Type B pancreatic cell (in vitro differentiated cells): ENCODE results near the gene MTRF1L. TPM values are rescaled to one million over a fixed set of nuclear protein-coding genes. Genes with fewer than 3 reads are reported as not detected.
A peak's percentile ranks its signal among the peaks of the same experiment; 100 is the strongest.

ENCODE experiments used
- DNase-seq: peaks from one replicate; pipeline ENCODE4 v3.0.0; 2021; ENCODE audit warnings: mixed read lengths; ENCODE audit not compliant: unreplicated experiment; ENCODE audit errors: extremely low spot score
- H3K27ac Mint-ChIP-seq: 2 replicates; pipeline ENCODE4 v1.8.0; 2021; ENCODE audit warnings: mild to moderate bottlenecking, mixed read lengths
- H3K27me3 Mint-ChIP-seq: 2 replicates; pipeline ENCODE4 v1.8.0; 2021; ENCODE audit warnings: mixed read lengths
- H3K36me3 Mint-ChIP-seq: 2 replicates; pipeline ENCODE4 v1.8.0; 2021; ENCODE audit warnings: mixed read lengths
- H3K4me1 Mint-ChIP-seq: one replicate; pipeline ENCODE4 v1.8.0; 2021; ENCODE audit warnings: mixed read lengths; ENCODE audit not compliant: unreplicated experiment
- H3K4me3 Mint-ChIP-seq: 2 replicates; pipeline ENCODE4 v1.8.0; 2021; ENCODE audit warnings: mild to moderate bottlenecking, mixed read lengths
- H3K9me3 Mint-ChIP-seq: 2 replicates; pipeline ENCODE4 v1.8.0; 2021; ENCODE audit warnings: mixed read lengths
- CTCF ChIP-seq: fragments of 200-600 bp; sonication (generic); conservative IDR thresholded peaks from 2 replicates; pipeline ENCODE4 v1.5.0; 2021; ENCODE audit warnings: antibody characterized with exemption, mild to moderate bottlenecking
- total RNA-seq: library from RNA; stranded (reverse); gene quantifications from 2 replicates; pipeline ENCODE4 v1.2.1, GENCODE V29; 2021; ENCODE audit warnings: low replicate concordance

The MTRF1L gene
- total RNA-seq, 1 donor from 2014 or later = 17.3 TPM

DNA sequence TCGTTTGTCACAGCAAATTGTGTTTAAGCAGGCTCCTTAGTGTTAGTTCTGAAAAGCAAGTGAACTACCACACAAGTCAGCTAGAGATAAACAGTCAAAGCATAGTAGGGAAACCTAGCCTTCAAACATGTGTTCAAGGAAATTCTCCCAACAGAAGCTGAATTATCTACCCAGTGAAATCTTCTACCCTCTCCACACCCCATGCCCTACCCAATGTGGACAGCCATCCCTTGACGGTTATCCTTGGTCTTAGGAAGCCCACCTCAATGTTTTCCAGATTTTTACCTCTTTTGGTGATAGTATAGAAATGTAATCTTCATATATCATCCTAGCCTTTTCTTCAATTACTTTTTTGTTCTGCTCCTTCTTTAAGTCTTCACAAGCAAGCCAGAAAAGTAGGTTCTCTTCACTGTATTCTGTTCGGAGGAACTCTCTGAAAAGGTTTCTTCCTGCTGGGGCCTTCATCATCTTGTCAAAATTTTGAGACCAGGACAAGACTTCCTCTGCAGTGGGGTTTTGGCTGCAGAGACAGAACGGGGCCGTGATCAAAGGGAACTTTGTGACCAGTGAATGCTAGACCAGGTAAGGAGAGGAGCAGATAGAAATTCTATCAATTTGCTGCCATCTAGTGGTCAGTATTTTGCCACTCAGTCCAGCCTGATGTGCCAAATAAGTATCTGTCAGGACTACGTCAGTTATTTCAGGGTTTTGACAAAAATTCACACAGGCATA is 21.6 kb upstream of the MTRF1L start:
- Mint-ChIP-seq H3K4me3 (no peak overlapping the region), H3K27me3 (peaks cover 5% of the 10 kb centered on the region), H3K9me3 (no peaks in the 10 kb centered on the region), H3K36me3 (no peaks in the 10 kb centered on the region), H3K27ac (no peak overlapping the region), H3K4me1 (no peaks in the 10 kb centered on the region)
- peak; percentile 86 for TF ChIP-seq CTCF
- no peak for DNase-seq

DNA sequence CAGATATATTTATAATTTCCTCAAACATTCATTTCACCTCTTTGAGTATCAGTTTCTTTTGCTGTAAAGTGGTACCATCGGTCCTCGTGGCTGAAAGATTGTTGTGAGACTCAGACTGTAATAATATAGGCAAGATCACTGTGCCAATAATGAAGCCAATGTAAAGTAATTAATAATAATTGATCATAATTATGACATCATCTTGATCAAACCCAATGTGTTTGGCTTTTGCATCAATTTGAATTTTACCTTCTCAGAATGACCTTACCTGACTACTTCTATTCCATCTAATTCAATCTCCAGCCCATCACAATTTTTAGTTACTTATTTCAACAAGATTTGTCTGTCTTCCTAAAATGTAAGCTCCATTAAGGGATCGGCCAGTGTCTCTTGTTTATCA is 15.8 kb upstream of the MTRF1L start:
- H3K27ac Mint-ChIP-seq = no peak overlapping the region
- H3K27me3 Mint-ChIP-seq = no peaks in the 10 kb centered on the region
- no peak overlapping the region for H3K4me3 Mint-ChIP-seq
- no peak for DNase-seq
- no peak for TF ChIP-seq CTCF
- no peaks in the 10 kb centered on the region for H3K36me3 Mint-ChIP-seq
- H3K4me1 Mint-ChIP-seq = no peaks in the 10 kb centered on the region
- no peaks in the 10 kb centered on the region for H3K9me3 Mint-ChIP-seq

DNA sequence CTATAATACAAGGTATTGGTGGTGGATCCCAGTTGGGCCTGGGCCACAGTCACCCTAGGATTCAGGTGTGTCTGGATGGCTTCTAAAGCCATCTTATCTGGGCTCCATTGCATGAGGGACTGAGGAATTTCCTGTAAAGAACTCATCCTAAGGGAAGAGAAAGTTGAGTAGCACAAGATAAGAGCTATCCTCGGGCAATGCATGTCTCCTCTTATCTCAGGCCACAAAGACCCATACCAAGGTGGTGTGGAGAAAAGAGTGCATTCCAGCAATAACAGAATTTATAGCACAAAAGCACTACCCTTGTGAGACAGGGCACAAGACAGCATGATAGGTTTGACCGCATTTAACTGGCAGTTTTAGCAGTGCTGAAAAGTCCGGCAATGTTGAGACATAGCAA is 14.3 kb upstream of the MTRF1L start:
- no peak overlapping the region for H3K27ac Mint-ChIP-seq
- no peaks in the 10 kb centered on the region for H3K4me1 Mint-ChIP-seq
- H3K27me3 Mint-ChIP-seq = no peaks in the 10 kb centered on the region
- TF ChIP-seq CTCF = no peak
- DNase-seq = no peak
- H3K36me3 Mint-ChIP-seq = no peaks in the 10 kb centered on the region
- no peaks in the 10 kb centered on the region for H3K9me3 Mint-ChIP-seq
- no peak overlapping the region for H3K4me3 Mint-ChIP-seq

DNA sequence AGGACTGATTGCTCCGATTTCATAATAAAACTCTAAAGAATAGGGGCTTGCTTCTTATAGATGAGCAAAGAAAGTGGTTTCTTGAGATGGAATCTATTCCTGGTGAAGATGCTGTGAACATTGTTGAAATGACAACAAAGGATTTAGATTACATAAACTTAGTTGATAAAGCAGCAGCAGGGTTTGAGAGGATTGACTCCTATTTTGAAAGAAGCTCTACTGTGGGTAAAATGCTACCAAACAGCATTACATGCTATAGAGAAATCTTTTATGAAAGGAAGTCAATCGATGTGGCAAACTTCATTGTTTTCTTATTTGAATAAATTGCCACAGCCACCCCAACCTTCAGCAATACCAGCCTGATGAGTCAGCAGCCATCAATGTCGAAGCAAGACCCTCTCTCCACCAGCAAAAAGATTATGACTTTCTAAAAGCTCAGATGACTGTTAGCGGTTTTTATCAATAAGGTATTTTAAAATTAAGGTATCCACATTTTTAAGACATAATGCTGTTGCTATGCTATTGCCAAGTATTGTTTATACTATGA is 12.7 kb upstream of the MTRF1L start:
- Mint-ChIP-seq H3K4me3 (no peak overlapping the region), H3K9me3 (no peaks in the 10 kb centered on the region), H3K27me3 (no peaks in the 10 kb centered on the region), H3K36me3 (no peaks in the 10 kb centered on the region), H3K27ac (no peak overlapping the region), H3K4me1 (no peaks in the 10 kb centered on the region)
- no peak for DNase-seq
- no peak for TF ChIP-seq CTCF

DNA sequence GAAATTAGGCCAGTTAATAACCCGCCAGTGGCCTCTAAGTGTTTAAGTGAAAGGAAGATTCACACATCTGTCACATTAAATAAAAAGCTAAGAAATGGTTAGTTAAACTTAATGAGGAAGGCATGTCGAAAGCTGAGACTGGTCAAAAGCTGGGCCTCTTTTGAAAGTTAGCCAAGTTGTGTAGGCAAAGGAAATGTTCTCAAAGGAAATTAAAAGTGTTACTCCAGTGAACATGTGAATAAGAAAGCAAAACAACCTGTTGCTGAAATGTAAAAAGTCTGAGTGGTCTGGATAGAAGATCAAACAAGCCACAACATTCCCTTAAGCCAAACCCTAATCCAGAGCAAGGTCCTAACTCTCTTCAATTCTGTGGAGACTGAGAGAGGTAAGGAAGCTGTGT is 10.9 kb upstream of the MTRF1L start:
- Mint-ChIP-seq H3K4me1 (no peaks in the 10 kb centered on the region), H3K4me3 (no peak overlapping the region), H3K36me3 (no peaks in the 10 kb centered on the region), H3K27me3 (no peaks in the 10 kb centered on the region), H3K9me3 (no peaks in the 10 kb centered on the region), H3K27ac (no peak overlapping the region)
- DNase-seq = no peak
- no peak for TF ChIP-seq CTCF
